B cell (primary cell): ENCODE data around the gene BCL2. TPM values are rescaled to one million over a fixed set of nuclear protein-coding genes. Genes with fewer than 3 reads are reported as not detected.
A peak's percentile ranks its signal among the peaks of the same experiment; 100 is the strongest.

ENCODE experiments used
- ATAC-seq: fragments of 200-7000 bp; cut with Tn5 transposase; one replicate; pipeline ENCODE4 v1.10.0; 2021; ENCODE audit warnings: low read depth, mild to moderate bottlenecking, moderate number of reproducible peaks, moderate library complexity
- CTCF ChIA-PET: fragments of 350-600 bp; sonication (Branson Sonifier 250); formaldehyde crosslinking; loops from one replicate; lab custom pipeline; 2021; ENCODE audit warnings: antibody characterized with exemption, inconsistent platforms; lab: Charles Lee
- POLR2A ChIA-PET: fragments of 350-600 bp; sonication (Branson Sonifier 250); formaldehyde crosslinking; loops from one replicate; lab custom pipeline; 2021; ENCODE audit warnings: antibody characterized with exemption; lab: Charles Lee
- DNase-seq: peaks from one replicate; pipeline ENCODE4 v3.0.0; 2013
- H2AFZ ChIP-seq: 2 replicates; pipeline ENCODE4 v1.6.1; 2012; ENCODE audit warnings: mild to moderate bottlenecking, low read depth, low read length; ENCODE audit not compliant: insufficient read depth, poor library complexity, severe bottlenecking
- H3K27ac ChIP-seq, 2 donors: 1 replicate in 1 of 2; 2 replicates in 1 of 2; pipeline ENCODE4 v1.5.1; 2012 to 2013; ENCODE audit warnings: low read length in 2 of 2, mild to moderate bottlenecking in 2 of 2, moderate library complexity in 1 of 2
- H3K27me3 ChIP-seq, 4 experiments: fragments of 200-600 bp in 1 of 4; sonication (generic) in 1 of 4; replicated peaks in 1 of 4; 1 replicate in 2 of 4; 2 replicates in 2 of 4; pipeline versions ENCODE4 v1.6.1 to v1.7.0; 2013 to 2016; ENCODE audit warnings: low read length in 3 of 4, mild to moderate bottlenecking in 2 of 4, mixed read lengths in 1 of 4, moderate library complexity in 1 of 4; ENCODE audit not compliant: insufficient read depth in 4 of 4, control insufficient read depth in 3 of 4; ENCODE audit errors: control extremely low read depth in 1 of 4
- H3K36me3 ChIP-seq, 2 experiments: replicated peaks in 1 of 2; 1 replicate in 1 of 2; 2 replicates in 1 of 2; pipeline versions ENCODE4 v1.6.1 to v1.7.1; 2013; ENCODE audit warnings: low read length in 1 of 2; ENCODE audit not compliant: insufficient read depth in 2 of 2, control insufficient read depth in 1 of 2; ENCODE audit errors: control extremely low read depth in 1 of 2, extremely low read depth in 1 of 2
- H3K4me1 ChIP-seq, 2 donors: fragments of 200-600 bp in 1 of 2; sonication (generic) in 1 of 2; 1 replicate in 1 of 2; 2 replicates in 1 of 2; pipeline versions ENCODE4 v1.5.1 to v1.6.1; 2013 to 2017; ENCODE audit warnings: low read length in 2 of 2; ENCODE audit not compliant: control insufficient read depth in 2 of 2, insufficient read depth in 2 of 2
- H3K4me2 ChIP-seq: replicated peaks from 2 replicates; pipeline ENCODE3; 2012; ENCODE audit warnings: mild to moderate bottlenecking, low read depth, low read length; ENCODE audit not compliant: poor library complexity, severe bottlenecking
- H3K4me3 ChIP-seq, 5 experiments: fragments of 200-600 bp in 1 of 5; sonication (generic) in 1 of 5; 1 replicate in 3 of 5; 2 replicates in 2 of 5; pipeline versions ENCODE4 v1.5.1 to v1.7.0; 2011 to 2016; ENCODE audit warnings: low read length in 4 of 5, mild to moderate bottlenecking in 4 of 5, low read depth in 2 of 5, control low read depth in 1 of 5, moderate library complexity in 1 of 5; ENCODE audit not compliant: insufficient read depth in 1 of 5; ENCODE audit errors: control extremely low read depth in 1 of 5, extremely low read depth in 1 of 5
- H3K79me2 ChIP-seq: fragments of 200-600 bp; sonication (generic); one replicate; pipeline ENCODE4 v1.6.0; 2016; ENCODE audit warnings: low read length; ENCODE audit not compliant: control insufficient read depth, insufficient read depth
- H3K9ac ChIP-seq: fragments of 200-600 bp; sonication (generic); 2 replicates; pipeline ENCODE4 v1.6.1; 2017; ENCODE audit warnings: mild to moderate bottlenecking, low read length, moderate library complexity
- H3K9me3 ChIP-seq, 3 donors: one replicate each; pipeline versions ENCODE4 v1.6.1 to v1.7.1; 2013; ENCODE audit warnings: low read length in 2 of 3; ENCODE audit not compliant: control insufficient read depth in 2 of 3, insufficient read depth in 1 of 3; ENCODE audit errors: control extremely low read depth in 1 of 3
- H4K20me1 ChIP-seq: 2 replicates; pipeline ENCODE4 v1.6.0; 2012; ENCODE audit warnings: mild to moderate bottlenecking, low read length; ENCODE audit not compliant: insufficient read depth, control insufficient read depth, poor library complexity, severe bottlenecking
- H3K27ac Mint-ChIP-seq: one replicate; pipeline ENCODE4 v1.8.0; 2021; ENCODE audit warnings: mixed read lengths
- H3K27me3 Mint-ChIP-seq: one replicate; pipeline ENCODE4 v1.8.0; 2021; ENCODE audit warnings: mixed read lengths
- H3K4me1 Mint-ChIP-seq: one replicate; pipeline ENCODE4 v1.8.0; 2021; ENCODE audit warnings: mixed read lengths
- H3K4me3 Mint-ChIP-seq: one replicate; pipeline ENCODE4 v1.8.0; 2021; ENCODE audit warnings: mixed read lengths
- H3K9me3 Mint-ChIP-seq: one replicate; pipeline ENCODE4 v1.8.0; 2022; ENCODE audit warnings: mixed read lengths; ENCODE audit not compliant: insufficient read depth
- CTCF ChIP-seq: fragments of 200-600 bp; IDR thresholded peaks from one replicate; pipeline ENCODE4 v1.8.0; 2022; ENCODE audit warnings: antibody characterized with exemption, mild to moderate bottlenecking
- EZH2 ChIP-seq: IDR thresholded peaks from 2 replicates; pipeline ENCODE4 v1.6.1; 2012; ENCODE audit warnings: borderline replicate concordance, low read depth, mild to moderate bottlenecking, moderate library complexity, low read length; ENCODE audit not compliant: insufficient read depth, poor library complexity, severe bottlenecking
- WGBS: methylation state at CpG from one replicate; pipeline ENCODE4 v1.1.5; 2013; ENCODE audit warnings: missing lambda C conversion rate; ENCODE audit not compliant: insufficient coverage; 5-methylcytosine and 5-hydroxymethylcytosine counted together
- intact Hi-C: fragments of 100-400 bp; cut with micrococcal nuclease; formaldehyde crosslinking; loops from one replicate; pipeline ENCODE4 v1.10.0; 2022
- polyA plus RNA-seq: library from polyadenylated mRNA; depleted of rRNA; stranded (reverse); fragments of >200 nt; gene quantifications from 2 replicates; pipeline ENCODE4 v1.2.3, GENCODE V29; 2012
- total RNA-seq, 2 donors: library from RNA; stranded (reverse); fragments of 120-200 nt in 1 of 2; gene quantifications; 1 replicate in 1 of 2; 2 replicates in 1 of 2; pipeline versions ENCODE4 v1.2.3 to v1.2.4, GENCODE V29; 2013 to 2022

BCL2 gene
- total and polyA plus RNA-seq, 2 donors (not counting 1 experiment from before 2014, with no cell fraction given): 27.6 to 144 TPM

- POLR2A ChIA-PET: no interaction called here
- H3K4me3 ChIP-seq: no peak overlapping the region
- no peak overlapping the region for H3K27ac ChIP-seq
- H3K27me3 ChIP-seq: no peaks in the 10 kb centered on the region
- H3K9me3 Mint-ChIP-seq: no peaks in the 10 kb centered on the region
- peak overlapping the region; percentile 27 for H3K27ac Mint-ChIP-seq
- WGBS: 88% methylated on average over 6 of the region's 9 CpGs
- ATAC-seq (no peak), DNase-seq (no peak)
- H2AFZ ChIP-seq: no peak overlapping the region
- intact Hi-C loops: no loop called here
- peaks cover 0 to 13% (median 0%) of the 10 kb centered on the region in 3 donors for H3K9me3 ChIP-seq
- CTCF ChIA-PET: no interaction called here
- H3K4me2 ChIP-seq: no peak overlapping the region
- peaks cover 0 to 26% of the 10 kb centered on the region in 2 experiments for H3K36me3 ChIP-seq
- H3K27me3 Mint-ChIP-seq: no peaks in the 10 kb centered on the region
- H3K79me2 ChIP-seq: peaks cover 86% of the 10 kb centered on the region
- H3K4me1 Mint-ChIP-seq: peaks cover 35% of the 10 kb centered on the region
- H4K20me1 ChIP-seq: no peaks in the 10 kb centered on the region
- H3K4me3 Mint-ChIP-seq: no peak overlapping the region
- peaks cover 9 to 11% of the 10 kb centered on the region in 2 donors for H3K4me1 ChIP-seq
- no peak for TF ChIP-seq CTCF
- no peak for TF ChIP-seq EZH2
- no peak overlapping the region for H3K9ac ChIP-seq
These were observed 80.9 kb downstream of the BCL2 start for GRCh38 chr18:63238693-63239075.

GRCh38 chr18:63237881-63238692 lies 81.5 kb downstream of the BCL2 start:
- Mint-ChIP-seq H3K4me1 (peaks cover 39% of the 10 kb centered on the region), H3K9me3 (no peaks in the 10 kb centered on the region), H3K4me3 (no peak overlapping the region), H3K27ac (peak overlapping the region; percentile 27), H3K27me3 (no peaks in the 10 kb centered on the region)
- WGBS: 91% methylated on average over 7 of the region's 14 CpGs
- Histone ChIP-seq H3K4me3 (no peak overlapping the region), H3K27ac (no peak overlapping the region), H3K9me3 (peaks cover 0 to 13% (median 0%) of the 10 kb centered on the region in 3 donors), H3K79me2 (peaks cover 86% of the 10 kb centered on the region), H3K4me1 (peaks cover 11% of the 10 kb centered on the region in 2 donors), H4K20me1 (no peaks in the 10 kb centered on the region), H3K4me2 (no peak overlapping the region), H2AFZ (no peak overlapping the region), H3K27me3 (no peaks in the 10 kb centered on the region), H3K36me3 (peaks cover 0 to 26% of the 10 kb centered on the region in 2 experiments), H3K9ac (no peak overlapping the region)
- DNase-seq (no peak), ATAC-seq (no peak)
- POLR2A ChIA-PET: interaction anchor here (0.7 kb wide), 1 partner anchor 11 kb away, joined by 3 read pairs; no protein-coding TSS in a partner anchor
- no peak for TF ChIP-seq EZH2
- no peak for TF ChIP-seq CTCF
- CTCF ChIA-PET: no interaction called here
- intact Hi-C loops: no loop called here
